Tibial artery (tissue), 4 donors: ENCODE measurements around the gene FGL2.
A peak's percentile ranks its signal among the peaks of the same experiment; 100 is the strongest.
"Not testable (repeated sequence)": the region's sequence is repeated elsewhere in the genome, so short reads cannot be mapped to it uniquely, and the experiment has no call there.

ENCODE experiments used
- DNase-seq, 2 donors: peaks; one replicate each; pipeline ENCODE4 v3.0.0-alpha.2; 2019
- H3K27ac ChIP-seq, 2 donors: fragments of 200-600 bp; sonication (generic) in 1 of 2; 1 replicate in 1 of 2; 2 replicates in 1 of 2; pipeline ENCODE4 v1.5.1; 2018 to 2019; ENCODE audit warnings: mild to moderate bottlenecking in 1 of 2
- H3K27me3 ChIP-seq, 2 donors: fragments of 200-600 bp; sonication (generic) in 1 of 2; one replicate each; pipeline versions ENCODE4 v1.5.1 to v1.6.0; 2016 to 2019
- H3K36me3 ChIP-seq, 3 donors: fragments of 200-600 bp; sonication (generic) in 2 of 3; one replicate each; pipeline ENCODE4 v1.5.1; 2016 to 2019; ENCODE audit warnings: mild to moderate bottlenecking in 2 of 3
- H3K4me1 ChIP-seq, 4 donors: fragments of 200-600 bp; sonication (generic) in 2 of 4; 1 replicate in 3 of 4; 2 replicates in 1 of 4; pipeline ENCODE4 v1.5.1; 2016 to 2019
- H3K4me3 ChIP-seq, 2 donors: fragments of 200-600 bp; sonication (generic) in 1 of 2; 1 replicate in 1 of 2; 2 replicates in 1 of 2; pipeline ENCODE4 v1.5.1; 2018 to 2019; ENCODE audit warnings: mild to moderate bottlenecking in 2 of 2
- H3K9me3 ChIP-seq, 3 donors: fragments of 200-600 bp; sonication (generic) in 1 of 3; one replicate each; pipeline ENCODE4 v1.5.1; 2016 to 2019
- intact Hi-C: fragments of 100-400 bp; cut with DNase I; formaldehyde crosslinking; loops from one replicate; pipeline ENCODE4 v1.15.0; 2023; ENCODE audit warnings: low total_unique reads
- TF ChIP-seq, protein P1 (sequence below), 2 experiments: fragments of 200-600 bp in 1 of 2; fragments of 450-650 bp in 1 of 2; IDR thresholded peaks; one replicate each; pipeline ENCODE4 v1.5.1; 2017 to 2019; ENCODE audit warnings: antibody characterized with exemption in 2 of 2, mild to moderate bottlenecking in 1 of 2, moderate library complexity in 1 of 2

Gene FGL2

DNA sequence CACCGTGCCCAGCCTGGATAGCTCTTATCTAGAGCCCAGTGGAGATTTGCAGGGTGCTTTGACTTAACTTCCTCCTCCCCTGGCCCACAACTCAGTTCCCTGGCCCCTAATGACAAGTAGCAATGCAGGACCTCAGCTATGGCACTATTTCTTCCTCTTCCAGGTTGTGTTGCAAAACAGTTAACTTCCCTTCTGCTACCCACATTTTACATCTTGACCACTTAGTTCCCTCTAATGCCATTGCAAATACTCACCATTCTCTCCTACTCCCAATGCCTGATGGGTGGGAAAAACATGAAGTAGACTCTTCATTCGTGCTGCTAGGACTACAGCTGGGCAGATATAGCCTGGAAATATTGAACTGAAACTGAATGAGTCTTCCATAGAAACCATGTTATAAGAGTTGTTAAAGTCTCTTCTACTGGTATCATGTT is 39.1 kb upstream of the FGL2 start:
- Histone ChIP-seq H3K36me3 (no peaks in the 10 kb centered on the region), H3K27ac (peak overlapping the region in 1 of 2 donors; percentile 65), H3K27me3 (no peaks in the 10 kb centered on the region), H3K9me3 (no peaks in the 10 kb centered on the region), H3K4me3 (no peak overlapping the region), H3K4me1 (peaks cover 0 to 37% (median 23%) of the 10 kb centered on the region in 4 donors)
- no peak for DNase-seq
- intact Hi-C loops, result no loop called here
- TF ChIP-seq, protein P1, sequence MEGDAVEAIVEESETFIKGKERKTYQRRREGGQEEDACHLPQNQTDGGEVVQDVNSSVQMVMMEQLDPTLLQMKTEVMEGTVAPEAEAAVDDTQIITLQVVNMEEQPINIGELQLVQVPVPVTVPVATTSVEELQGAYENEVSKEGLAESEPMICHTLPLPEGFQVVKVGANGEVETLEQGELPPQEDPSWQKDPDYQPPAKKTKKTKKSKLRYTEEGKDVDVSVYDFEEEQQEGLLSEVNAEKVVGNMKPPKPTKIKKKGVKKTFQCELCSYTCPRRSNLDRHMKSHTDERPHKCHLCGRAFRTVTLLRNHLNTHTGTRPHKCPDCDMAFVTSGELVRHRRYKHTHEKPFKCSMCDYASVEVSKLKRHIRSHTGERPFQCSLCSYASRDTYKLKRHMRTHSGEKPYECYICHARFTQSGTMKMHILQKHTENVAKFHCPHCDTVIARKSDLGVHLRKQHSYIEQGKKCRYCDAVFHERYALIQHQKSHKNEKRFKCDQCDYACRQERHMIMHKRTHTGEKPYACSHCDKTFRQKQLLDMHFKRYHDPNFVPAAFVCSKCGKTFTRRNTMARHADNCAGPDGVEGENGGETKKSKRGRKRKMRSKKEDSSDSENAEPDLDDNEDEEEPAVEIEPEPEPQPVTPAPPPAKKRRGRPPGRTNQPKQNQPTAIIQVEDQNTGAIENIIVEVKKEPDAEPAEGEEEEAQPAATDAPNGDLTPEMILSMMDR (IDR thresholded peaks at IDR 0.05), result no peak

DNA sequence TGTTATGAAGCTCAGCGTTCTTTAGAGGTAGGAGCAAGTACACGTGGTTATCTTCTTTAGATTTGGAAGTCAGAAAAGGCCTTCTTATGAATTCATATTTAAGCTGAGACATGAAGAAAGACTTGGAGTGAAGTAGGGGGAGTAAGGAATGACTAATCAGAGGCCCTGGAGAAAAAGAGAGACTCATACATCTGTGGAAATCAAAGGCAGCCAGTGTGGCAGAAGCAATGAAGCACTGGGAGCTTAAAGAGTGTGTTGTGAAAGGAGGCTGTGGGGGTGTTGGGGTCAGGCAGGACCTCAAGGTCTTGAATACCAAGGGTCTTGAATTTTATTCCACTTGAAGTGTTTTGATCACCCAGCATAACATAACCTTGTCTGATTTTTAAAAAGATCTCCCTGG is 35.7 kb upstream of the FGL2 start:
- Histone ChIP-seq H3K27me3 (no peaks in the 10 kb centered on the region), H3K27ac (no peak overlapping the region), H3K36me3 (no peaks in the 10 kb centered on the region), H3K9me3 (no peaks in the 10 kb centered on the region), H3K4me3 (no peak overlapping the region), H3K4me1 (peaks cover 0 to 17% (median 15%) of the 10 kb centered on the region in 4 donors)
- TF ChIP-seq, protein P1 (IDR thresholded peaks at IDR 0.05), result no peak
- DNase-seq, result no peak
- intact Hi-C loops, result no loop called here

DNA sequence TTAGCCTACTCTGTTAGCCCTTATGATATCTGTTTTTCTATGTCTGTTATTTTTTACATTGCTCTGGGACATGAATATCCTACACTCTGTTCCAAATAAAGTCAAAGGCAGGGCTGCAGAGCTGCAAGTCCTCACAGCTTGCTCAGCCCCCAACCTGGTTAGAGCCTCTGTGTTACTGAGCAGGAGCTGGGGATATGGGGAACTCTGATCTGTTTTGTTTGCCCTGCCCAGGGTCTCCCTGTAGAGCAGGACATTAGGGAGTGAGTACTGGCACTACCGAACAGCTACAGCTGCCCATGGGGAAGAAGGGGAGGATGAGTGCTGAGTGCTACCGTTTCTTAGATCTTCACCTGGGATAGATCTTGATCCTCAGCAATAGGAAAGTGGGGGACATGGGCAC is 32.8 kb upstream of the FGL2 start:
- Histone ChIP-seq H3K4me3 (no peak overlapping the region), H3K27me3 (no peaks in the 10 kb centered on the region), H3K27ac (no peak overlapping the region), H3K9me3 (no peaks in the 10 kb centered on the region), H3K36me3 (no peaks in the 10 kb centered on the region), H3K4me1 (peaks cover 0 to 5% (median 3%) of the 10 kb centered on the region in 4 donors)
- DNase-seq, result no peak
- TF ChIP-seq, protein P1 (IDR thresholded peaks at IDR 0.05), result no peak
- intact Hi-C loops, result no loop called here

DNA sequence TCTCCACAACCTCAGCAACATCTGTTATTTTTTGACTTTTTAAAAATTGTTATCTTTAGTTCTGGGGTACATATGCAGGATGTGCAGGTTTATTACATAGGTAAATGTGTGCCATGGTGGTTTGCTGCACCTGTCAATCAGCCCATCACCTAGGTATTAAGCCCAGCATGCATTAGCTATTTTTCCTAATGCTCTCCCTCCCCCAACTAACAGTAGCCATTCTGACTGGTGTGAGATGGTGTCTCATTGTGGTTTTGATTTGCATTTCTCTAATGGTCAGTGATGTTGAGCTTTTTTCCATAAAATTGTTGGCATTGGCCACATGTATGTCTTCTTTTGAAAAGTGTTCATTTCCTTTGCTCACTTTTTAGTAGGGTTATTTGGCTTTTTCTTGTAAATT is 29.2 kb upstream of the FGL2 start:
- intact Hi-C loops, H3K36me3 ChIP-seq, H3K27me3 ChIP-seq, H3K9me3 ChIP-seq, DNase-seq, H3K27ac ChIP-seq, H3K4me3 ChIP-seq: not testable (repeated sequence)
- H3K4me1 ChIP-seq, result peaks cover 0 to 12% (median 0%) of the 10 kb centered on the region in 4 donors

DNA sequence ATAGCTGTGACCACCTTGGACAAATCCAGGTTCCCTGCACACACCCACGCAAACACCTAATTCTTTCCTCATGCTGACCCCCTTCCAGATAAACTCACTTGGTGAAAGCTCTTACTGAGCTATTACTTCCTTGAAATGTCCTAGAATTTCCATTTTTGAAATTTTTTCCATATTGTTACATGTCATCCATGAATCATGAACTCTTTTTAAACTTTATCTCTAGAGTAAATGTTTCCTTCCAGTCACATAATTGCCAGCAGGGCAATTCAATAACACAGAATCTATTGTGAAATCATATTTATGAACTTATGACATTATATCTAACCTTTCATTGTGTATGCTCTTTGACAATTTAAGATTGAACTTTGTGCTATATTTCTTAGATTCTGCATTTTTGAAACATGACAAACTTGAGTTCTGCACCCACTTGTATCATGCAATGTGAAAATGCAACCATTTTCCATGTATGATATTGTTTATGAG is 26.8 kb upstream of the FGL2 start:
- TF ChIP-seq, protein P1 (IDR thresholded peaks at IDR 0.05), result no peak
- Histone ChIP-seq H3K4me3 (no peak overlapping the region), H3K27ac (no peak overlapping the region), H3K9me3 (no peaks in the 10 kb centered on the region), H3K36me3 (no peaks in the 10 kb centered on the region), H3K4me1 (peaks cover 0 to 12% (median 0%) of the 10 kb centered on the region in 4 donors), H3K27me3 (no peaks in the 10 kb centered on the region)
- DNase-seq, result no peak
- intact Hi-C loops, result no loop called here

DNA sequence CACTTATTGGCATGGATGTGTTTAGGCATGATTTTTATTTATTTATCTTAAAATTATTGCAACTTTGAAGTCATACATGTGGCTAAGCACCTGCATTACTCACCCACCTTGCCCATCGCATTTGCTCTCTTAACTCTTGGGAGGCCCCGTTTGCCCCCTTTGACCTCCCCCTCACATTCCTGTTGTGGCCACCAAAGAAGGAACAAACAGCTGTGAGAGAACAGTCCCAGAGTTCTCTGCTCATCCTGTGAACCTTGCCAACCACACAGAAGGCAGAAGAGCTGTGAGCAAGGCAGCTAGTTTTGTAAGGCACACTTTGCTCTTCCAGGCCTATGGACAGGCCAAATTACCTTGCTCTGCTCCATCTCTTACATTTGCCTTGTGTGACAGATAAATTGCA is 23.6 kb upstream of the FGL2 start:
- no peaks in the 10 kb centered on the region for H3K27me3 ChIP-seq
- no peaks in the 10 kb centered on the region for H3K9me3 ChIP-seq
- H3K36me3 ChIP-seq, result no peaks in the 10 kb centered on the region
- intact Hi-C loops, result no loop called here
- peaks cover 0 to 12% (median 0%) of the 10 kb centered on the region in 4 donors for H3K4me1 ChIP-seq
- TF ChIP-seq, protein P1 (IDR thresholded peaks at IDR 0.05), result no peak
- no peak overlapping the region for H3K4me3 ChIP-seq
- no peak for DNase-seq
- no peak overlapping the region for H3K27ac ChIP-seq
